ENCODE data around the gene ARAP2.

ARAP2 gene, protein sequence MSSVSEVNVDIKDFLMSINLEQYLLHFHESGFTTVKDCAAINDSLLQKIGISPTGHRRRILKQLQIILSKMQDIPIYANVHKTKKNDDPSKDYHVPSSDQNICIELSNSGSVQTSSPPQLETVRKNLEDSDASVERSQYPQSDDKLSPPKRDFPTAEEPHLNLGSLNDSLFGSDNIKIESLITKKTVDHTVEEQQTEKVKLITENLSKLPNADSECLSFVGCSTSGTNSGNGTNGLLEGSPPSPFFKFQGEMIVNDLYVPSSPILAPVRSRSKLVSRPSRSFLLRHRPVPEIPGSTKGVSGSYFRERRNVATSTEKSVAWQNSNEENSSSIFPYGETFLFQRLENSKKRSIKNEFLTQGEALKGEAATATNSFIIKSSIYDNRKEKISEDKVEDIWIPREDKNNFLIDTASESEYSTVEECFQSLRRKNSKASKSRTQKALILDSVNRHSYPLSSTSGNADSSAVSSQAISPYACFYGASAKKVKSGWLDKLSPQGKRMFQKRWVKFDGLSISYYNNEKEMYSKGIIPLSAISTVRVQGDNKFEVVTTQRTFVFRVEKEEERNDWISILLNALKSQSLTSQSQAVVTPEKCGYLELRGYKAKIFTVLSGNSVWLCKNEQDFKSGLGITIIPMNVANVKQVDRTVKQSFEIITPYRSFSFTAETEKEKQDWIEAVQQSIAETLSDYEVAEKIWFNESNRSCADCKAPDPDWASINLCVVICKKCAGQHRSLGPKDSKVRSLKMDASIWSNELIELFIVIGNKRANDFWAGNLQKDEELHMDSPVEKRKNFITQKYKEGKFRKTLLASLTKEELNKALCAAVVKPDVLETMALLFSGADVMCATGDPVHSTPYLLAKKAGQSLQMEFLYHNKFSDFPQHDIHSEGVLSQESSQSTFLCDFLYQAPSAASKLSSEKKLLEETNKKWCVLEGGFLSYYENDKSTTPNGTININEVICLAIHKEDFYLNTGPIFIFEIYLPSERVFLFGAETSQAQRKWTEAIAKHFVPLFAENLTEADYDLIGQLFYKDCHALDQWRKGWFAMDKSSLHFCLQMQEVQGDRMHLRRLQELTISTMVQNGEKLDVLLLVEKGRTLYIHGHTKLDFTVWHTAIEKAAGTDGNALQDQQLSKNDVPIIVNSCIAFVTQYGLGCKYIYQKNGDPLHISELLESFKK (N-terminal part only)

GRCh38 chr4:36244257-36245082, at the start of gene ARAP2:
Gene ARAP2, minus strand, starts transcription at chr4:36244514. Its CDS starts 15,028 bp downstream, at chr4:36229486.
- peak; percentile 70 for DNase-seq

- DNase-seq = no peak
Measured at GRCh38 chr4:36292556-36293188, 48.4 kb upstream of the ARAP2 start.

- no peak for DNase-seq
Measured at GRCh38 chr4:36290641-36291040, 46.3 kb upstream of the ARAP2 start.

- DNase-seq = no peak
Measured at GRCh38 chr4:36288731-36289426, 44.6 kb upstream of the ARAP2 start.

DNA sequence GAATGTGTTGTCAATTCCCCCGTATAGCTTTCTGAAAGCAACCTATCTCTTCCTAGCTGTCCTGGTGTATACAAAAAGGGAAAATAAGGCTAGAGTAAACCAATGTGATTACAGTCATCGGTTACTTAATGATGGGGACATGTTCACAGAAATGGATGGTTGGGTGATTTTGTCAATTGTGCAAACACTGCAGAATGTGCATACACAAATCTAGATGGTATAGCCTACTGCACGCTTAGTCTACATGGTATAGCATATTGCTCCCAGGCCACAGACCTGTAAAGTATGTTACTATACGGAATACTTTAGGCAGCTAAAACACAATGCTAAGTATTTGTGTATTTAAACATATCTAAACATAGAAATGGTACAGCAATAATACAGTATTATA, 42.2 kb upstream of the ARAP2 start:
- DNase-seq = no peak

DNA sequence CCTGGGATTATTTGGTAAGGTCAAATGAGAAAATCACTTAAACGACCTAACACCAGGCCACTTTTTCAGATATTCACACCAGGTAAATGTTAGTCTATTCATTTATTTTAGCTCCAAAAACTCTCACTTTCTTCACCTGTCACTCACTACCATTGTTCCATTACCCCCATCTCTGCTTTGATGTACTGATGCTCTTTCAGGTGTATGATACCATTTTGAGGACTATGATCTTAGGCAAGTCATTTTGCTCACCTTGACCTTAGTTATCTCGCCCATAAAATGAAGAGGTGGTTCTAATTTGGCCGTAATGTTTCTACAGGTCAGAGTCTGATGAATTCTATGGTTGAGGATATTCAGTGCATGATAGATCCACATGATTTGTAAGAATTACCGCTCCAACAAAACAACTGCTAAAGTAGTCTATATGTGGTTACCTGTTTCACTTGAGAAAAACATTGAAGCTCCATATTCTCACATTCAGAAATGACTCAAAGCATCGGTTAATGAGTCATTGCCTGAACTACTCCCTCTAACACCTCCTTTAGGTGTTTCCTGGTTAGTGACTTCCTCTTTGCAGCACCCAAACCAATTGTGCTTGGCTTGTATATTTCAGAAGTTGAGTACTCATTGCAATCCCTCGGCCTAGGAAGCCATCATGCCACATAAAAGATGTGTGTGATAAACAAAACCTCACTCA, 41.6 kb upstream of the ARAP2 start:
- peak; percentile 69 for DNase-seq

DNA sequence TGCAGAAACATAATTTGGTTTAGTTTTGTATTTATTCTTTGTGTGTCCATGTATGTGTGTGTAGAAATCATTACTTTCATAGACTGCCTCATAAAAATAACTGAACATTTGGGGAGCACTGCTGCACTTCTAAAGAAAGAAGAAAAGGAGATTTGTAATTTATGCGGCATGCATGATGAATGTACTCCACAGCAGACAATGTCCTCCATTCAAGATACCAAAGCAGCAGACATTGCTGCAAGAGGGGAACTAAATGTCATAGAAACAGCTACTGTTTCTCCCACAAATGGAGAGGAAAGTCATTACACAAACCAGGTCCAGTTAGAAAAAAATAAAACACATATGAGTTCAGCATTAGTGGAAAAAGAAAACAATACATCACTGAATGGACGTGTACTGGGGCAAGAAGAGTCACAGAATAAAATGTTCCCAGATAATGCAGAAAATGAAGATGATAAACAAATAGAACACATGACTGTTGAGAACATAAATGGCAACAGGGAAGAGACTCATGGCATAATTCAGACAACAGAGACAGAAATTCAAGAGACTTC, 39.7 kb upstream of the ARAP2 start:
- no peak for DNase-seq

- no peak for DNase-seq
Measured at GRCh38 chr4:36282503-36283030, 38.3 kb upstream of the ARAP2 start.

DNA sequence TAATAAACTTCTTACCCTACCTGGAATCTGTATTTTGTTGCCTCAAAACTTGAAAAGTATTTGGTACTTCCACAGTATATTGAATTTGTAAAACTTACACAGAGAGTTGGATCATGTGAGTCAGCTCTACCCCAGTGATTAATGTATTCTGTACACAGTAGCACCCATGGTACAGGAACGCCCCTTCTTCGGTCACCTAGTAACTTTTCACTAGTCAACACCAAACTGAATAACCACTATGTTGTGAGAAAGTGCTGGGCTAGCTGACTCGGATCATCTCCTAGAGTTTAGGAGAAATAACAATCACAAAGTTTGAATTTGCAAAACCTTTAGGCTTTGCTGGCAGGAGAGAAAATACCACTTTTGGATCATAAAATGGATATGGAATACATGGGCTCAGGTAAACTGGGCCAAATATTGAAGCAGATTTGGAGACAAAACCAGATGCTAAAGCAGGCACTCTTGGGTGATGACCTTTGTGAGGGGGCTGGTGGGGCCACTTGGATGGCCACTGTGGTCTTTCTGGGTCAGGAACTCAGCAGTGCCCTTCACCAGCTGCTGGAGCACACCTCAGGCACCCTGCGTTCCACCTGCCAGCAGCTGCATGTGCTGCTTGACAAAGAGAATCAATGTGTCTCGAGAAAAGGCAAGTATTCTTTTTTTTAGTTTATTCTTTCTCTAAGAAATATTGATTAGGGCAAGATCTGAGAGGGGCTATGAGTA, 37.2 kb upstream of the ARAP2 start, which contains the start of gene DTHD1:
DTHD1 (plus strand) TSS at position 233 of the 723 bp plus-strand sequence; CDS start at position 376, 143 bp downstream.
- peak; percentile 66 for DNase-seq

DNA sequence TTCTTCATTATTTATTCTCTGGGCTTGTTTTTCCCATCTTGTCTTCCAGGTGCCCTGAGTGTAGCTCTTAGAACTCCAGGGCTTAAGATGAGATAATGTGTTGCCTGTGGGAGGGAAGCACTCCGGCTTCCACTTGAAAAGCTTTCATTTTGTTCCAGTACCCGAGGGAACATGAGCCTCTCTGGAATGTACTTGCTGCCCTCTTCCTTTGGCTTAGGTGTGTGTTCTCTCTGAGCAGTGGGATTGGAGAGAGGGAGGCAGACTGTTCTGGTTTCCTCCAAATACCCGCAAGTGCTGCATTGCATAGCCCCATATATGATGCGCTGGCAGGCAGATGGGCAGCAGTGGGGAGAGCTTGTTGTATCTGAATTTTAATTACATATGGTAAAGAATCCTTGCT, 36.2 kb upstream of the ARAP2 start:
- no peak for DNase-seq

DNA sequence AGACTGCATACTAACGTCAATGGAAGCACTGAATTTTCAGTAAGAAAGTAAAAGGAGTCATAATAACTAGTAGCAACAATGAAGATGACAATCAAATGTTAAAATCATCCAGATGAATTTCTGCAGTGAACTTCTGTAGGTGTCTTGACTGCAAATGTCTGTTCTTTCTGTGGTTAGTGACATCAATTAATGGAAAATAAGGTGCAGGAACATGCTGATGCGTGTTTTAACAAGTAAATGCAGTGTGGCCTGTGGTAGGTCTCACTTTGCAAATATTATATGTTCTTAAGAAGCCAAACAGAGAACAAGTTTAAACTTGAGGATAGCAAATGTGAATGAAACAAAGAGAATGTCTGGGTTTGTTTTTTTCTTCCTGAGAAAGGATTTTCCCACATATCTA, 34.5 kb upstream of the ARAP2 start:
- no peak for DNase-seq

- no peak for DNase-seq
Measured at GRCh38 chr4:36277533-36277932, 33.2 kb upstream of the ARAP2 start.

- DNase-seq = no peak
Measured at GRCh38 chr4:36274158-36274557, 29.8 kb upstream of the ARAP2 start.

- no peak for DNase-seq
Measured at GRCh38 chr4:36273276-36273675, 29.0 kb upstream of the ARAP2 start.

DNA sequence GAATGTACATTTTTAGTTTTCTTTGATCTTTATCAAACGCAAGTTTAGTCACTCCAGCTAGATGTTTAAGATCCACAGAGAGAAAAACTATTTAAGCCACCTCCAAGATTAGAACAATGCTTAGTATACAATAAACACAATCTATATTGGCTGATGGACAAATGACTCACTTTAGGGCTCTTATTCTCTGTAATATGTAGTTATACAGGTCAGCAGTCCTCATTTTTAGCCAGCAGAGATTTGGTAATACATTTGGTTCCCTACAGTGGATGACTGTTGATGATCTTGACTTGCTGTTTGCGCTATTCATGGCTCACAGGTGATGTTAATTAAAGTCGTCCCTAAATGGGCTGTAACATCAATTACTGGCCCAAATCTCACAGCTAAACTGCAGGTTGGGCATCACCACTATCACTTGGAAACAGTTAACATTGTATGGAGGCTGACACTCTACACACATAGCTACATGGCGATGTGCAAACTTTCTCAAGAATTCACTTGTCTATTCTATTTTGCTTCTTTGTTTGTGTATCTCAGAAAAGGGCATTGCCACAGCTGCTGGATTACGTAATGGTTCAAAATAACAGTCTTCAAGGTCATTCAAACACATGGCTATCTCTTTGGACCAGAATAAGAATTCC, 25.3 kb upstream of the ARAP2 start:
- no peak for DNase-seq

- peak; percentile 34 for DNase-seq
Measured at GRCh38 chr4:36269101-36269500, 24.8 kb upstream of the ARAP2 start.

- no peak for DNase-seq
Measured at GRCh38 chr4:36267486-36268268, 23.4 kb upstream of the ARAP2 start.

All from stimulated activated CD4-positive, alpha-beta T cell treated with anti-CD3 and anti-CD28 coated beads, Interleukin-1b, Interleukin-23, amount 100 ng/mL, for 48 hours (primary cell).